Activated naive CD4-positive, alpha-beta T cell treated with anti-CD3 and anti-CD28 coated beads, Interleukin-2, amount 50 U/mL, for 16 hours (primary cell): ENCODE data around the gene NSMF.

ENCODE experiments used
- DNase-seq: peaks from one replicate; pipeline ENCODE4 v3.0.0-alpha.2; 2020

The NSMF gene

GRCh38 chr9:137491735-137492432, 32.8 kb upstream of the NSMF start:
- DNase-seq, result no peak

- DNase-seq, result no peak
These were observed 31.5 kb upstream of the NSMF start for GRCh38 chr9:137490532-137491186.

GRCh38 chr9:137488906-137489305, 29.8 kb upstream of the NSMF start:
- DNase-seq, result no peak

- no peak for DNase-seq
These were observed 29.2 kb upstream of the NSMF start for GRCh38 chr9:137488327-137488653.

- no peak for DNase-seq
These were observed 28.6 kb upstream of the NSMF start for GRCh38 chr9:137487454-137488326.

GRCh38 chr9:137486545-137487453, 27.7 kb upstream of the NSMF start:
- DNase-seq, result no peak

- no peak for DNase-seq
These were observed 27.0 kb upstream of the NSMF start for GRCh38 chr9:137486141-137486490.

- no peak for DNase-seq
These were observed 26.4 kb upstream of the NSMF start for GRCh38 chr9:137485343-137486140.

GRCh38 chr9:137484551-137485315, 25.6 kb upstream of the NSMF start:
- DNase-seq, result no peak

- DNase-seq, result no peak
These were observed 23.1 kb upstream of the NSMF start for GRCh38 chr9:137482094-137482781.

- no peak for DNase-seq
These were observed 21.9 kb upstream of the NSMF start for GRCh38 chr9:137480686-137481683.

- no peak for DNase-seq
These were observed 21.0 kb upstream of the NSMF start for GRCh38 chr9:137479892-137480685.

- no peak for DNase-seq
These were observed 20.1 kb upstream of the NSMF start for GRCh38 chr9:137478962-137479861.

GRCh38 chr9:137478613-137478961, 19.5 kb upstream of the NSMF start:
- DNase-seq, result peak; percentile 9

- no peak for DNase-seq
These were observed 18.9 kb upstream of the NSMF start for GRCh38 chr9:137477778-137478612.

- DNase-seq, result no peak
These were observed 17.7 kb upstream of the NSMF start for GRCh38 chr9:137476856-137477255.
